GM12878 (cell line): ENCODE results near the gene LOX. TPM values are rescaled to one million over a fixed set of nuclear protein-coding genes. Genes with fewer than 3 reads are reported as not detected.

Source experiments
- ATAC-seq: fragments of 200-7000 bp; cut with Tn5 transposase; 3 replicates; pipeline ENCODE4 v1.9.1; 2020; ENCODE audit warnings: mild to moderate bottlenecking, moderate library complexity
- BruUV-seq: library from RNA; stranded (reverse); fragments of 400-500 nt; replicated peaks from 2 replicates; lab custom pipeline; 2021; lab: Mats Ljungman, UMichigan
- CTCF ChIA-PET: fragments of 300-600 bp; sonication (Branson Sonifier 250); formaldehyde crosslinking; extraction: SDS; loops from one replicate; lab custom pipeline; 2021; ENCODE audit warnings: inconsistent platforms; lab: Yijun Ruan, JAX
- POLR2A ChIA-PET: fragments of 350-600 bp; formaldehyde crosslinking; extraction: SDS; loops from one replicate; lab custom pipeline; 2021; ENCODE audit warnings: inconsistent platforms; lab: Charles Lee
- RAD21 ChIA-PET: fragments of 300-600 bp; sonication (Branson Sonifier 250); formaldehyde crosslinking; loops from one replicate; lab custom pipeline; 2023; ENCODE audit warnings: antibody characterized with exemption; ENCODE audit not compliant: unreplicated experiment; lab: Charles Lee
- SMC1A ChIA-PET: fragments of 300-600 bp; sonication (Branson Sonifier 250); formaldehyde crosslinking; loops from one replicate; lab custom pipeline; 2023; ENCODE audit not compliant: unreplicated experiment, uncharacterized antibody; lab: Charles Lee
- DNase-seq: peaks from one replicate; pipeline ENCODE4 v3.0.0-alpha.2; 2011; ENCODE audit warnings: low read depth, low spot score
- FAIRE-seq: peaks from 3 replicates; lab custom pipeline; 2011; peaks lifted over from hg19 to GRCh38; lab: Jason Lieb, UNC
- H2AFZ ChIP-seq: 2 replicates; pipeline ENCODE4 v1.6.0; 2011; ENCODE audit warnings: low read depth, low read length, control low read depth; ENCODE audit not compliant: control insufficient read depth
- H3K27ac ChIP-seq: 2 replicates; pipeline ENCODE4 v1.5.1; 2011; ENCODE audit warnings: control low read depth; ENCODE audit not compliant: control insufficient read depth, insufficient read depth
- H3K27me3 ChIP-seq, 2 experiments: replicated peaks in 1 of 2; 2 replicates each; pipeline versions ENCODE4 v1.6.0 to v1.6.1; 2011; ENCODE audit warnings: low read length in 1 of 2; ENCODE audit not compliant: control insufficient read depth in 2 of 2, insufficient read depth in 2 of 2
- H3K36me3 ChIP-seq, 2 experiments: 2 replicates each; pipeline ENCODE4 v1.5.1; 2011; ENCODE audit warnings: low read length in 1 of 2; ENCODE audit not compliant: control insufficient read depth in 2 of 2, insufficient read depth in 2 of 2
- H3K4me1 ChIP-seq: 2 replicates; pipeline ENCODE4 v1.6.1; 2011; ENCODE audit warnings: mild to moderate bottlenecking, low read length, moderate library complexity, mixed read lengths; ENCODE audit not compliant: control insufficient read depth, insufficient read depth
- H3K4me2 ChIP-seq: 2 replicates; pipeline ENCODE4 v1.6.0; 2011; ENCODE audit warnings: control low read depth; ENCODE audit not compliant: control insufficient read depth, insufficient read depth
- H3K4me3 ChIP-seq: fragments of 200-600 bp; sonication (generic); 2 replicates; pipeline ENCODE4 v1.5.1; 2016
- H3K79me2 ChIP-seq: 2 replicates; pipeline ENCODE4 v1.6.0; 2011; ENCODE audit warnings: low read length; ENCODE audit not compliant: control insufficient read depth, insufficient read depth
- H3K9ac ChIP-seq: 2 replicates; pipeline ENCODE4 v1.8.0; 2011; ENCODE audit warnings: low read length, control low read depth, mixed read lengths; ENCODE audit not compliant: control insufficient read depth, insufficient read depth
- H3K9me3 ChIP-seq: replicated peaks from 3 replicates; pipeline ENCODE4 v1.5.1; 2011; ENCODE audit warnings: mild to moderate bottlenecking, low read length; ENCODE audit not compliant: control insufficient read depth, insufficient read depth
- H4K20me1 ChIP-seq: 2 replicates; pipeline ENCODE4 v1.6.0; 2011; ENCODE audit not compliant: control insufficient read depth, insufficient read depth
- ATF2 ChIP-seq: IDR thresholded peaks from 2 replicates; pipeline ENCODE4 v1.6.1; 2012; ENCODE audit warnings: low read length, inconsistent platforms
- BRCA1 ChIP-seq: IDR thresholded peaks from 2 replicates; pipeline ENCODE4 v1.6.1; 2011; ENCODE audit warnings: low read depth, low read length, improper control_type of control experiment
- NFXL1 ChIP-seq: fragments of 450-650 bp; IDR thresholded peaks from 2 replicates; pipeline ENCODE4 v1.6.1; 2017; ENCODE audit warnings: antibody characterized with exemption, mild to moderate bottlenecking, borderline replicate concordance
- NKRF ChIP-seq: fragments of 450-650 bp; conservative IDR thresholded peaks from 2 replicates; pipeline ENCODE4 v1.6.1; 2017; ENCODE audit warnings: mild to moderate bottlenecking, moderate library complexity
- RELB ChIP-seq: fragments of 450-650 bp; IDR thresholded peaks from 2 replicates; pipeline ENCODE4 v1.6.1; 2017; ENCODE audit warnings: low read depth, mild to moderate bottlenecking, moderate library complexity
- RUNX3 ChIP-seq: IDR thresholded peaks from 2 replicates; pipeline ENCODE4 v1.6.1; 2012; ENCODE audit warnings: low read length, inconsistent platforms
- SMC3 ChIP-seq: IDR thresholded peaks from 2 replicates; pipeline ENCODE4 v1.6.1; 2011; ENCODE audit warnings: low read length, improper control_type of control experiment, borderline replicate concordance
- WGBS: methylation state at CpG from one replicate; pipeline ENCODE4 v1.1.6; 2016; ENCODE audit warnings: low lambda C conversion rate; ENCODE audit not compliant: insufficient replicate concordance, insufficient coverage; ENCODE audit errors: missing lambda C conversion rate; 5-methylcytosine and 5-hydroxymethylcytosine counted together
- in situ Hi-C: fragments of 300-500 bp; cut with MboI; formaldehyde crosslinking; loops from 9 replicates; pipeline ENCODE4 v1.14.3; 2018; ENCODE audit warnings: mixed read lengths
- intact Hi-C: fragments of 100-400 bp; cut with micrococcal nuclease; formaldehyde crosslinking; loops from one replicate; pipeline ENCODE4 v1.14.2; 2022; ENCODE audit not compliant: unreplicated experiment
- polyA plus RNA-seq, 11 experiments: library from polyadenylated mRNA; depleted of rRNA in 4 of 11; unstranded in 6 of 11; stranded (reverse) in 5 of 11; fragments of >200 nt; fragmentation: Nextera tagmentation in 4 of 11; fragmentation: Illumina TruSeq in 1 of 11; extraction: Ambion mirVana in 4 of 11; extraction: Trizol in 1 of 11; gene quantifications; 1 replicate in 1 of 11; 2 replicates in 10 of 11; pipeline versions ENCODE4 v1.2.1 to v1.2.3, GENCODE V29; 2011 to 2016; ENCODE audit warnings: inconsistent platforms in 2 of 11, missing spikeins in 2 of 11, low read depth in 1 of 11
- total RNA-seq, 4 experiments: library from RNA; depleted of rRNA in 3 of 4; stranded (reverse); fragments of >200 nt in 3 of 4; fragmentation: Illumina TruSeq in 1 of 4; extraction: Trizol in 1 of 4; gene quantifications; 2 replicates each; pipeline versions ENCODE4 v1.2.1 to v1.2.3, GENCODE V29; 2013 to 2021
- TF ChIP-seq, protein P1 (sequence below): fragments of 450-650 bp; IDR thresholded peaks from 2 replicates; pipeline ENCODE4 v1.6.1; 2017; ENCODE audit warnings: mild to moderate bottlenecking, moderate library complexity

The LOX gene
- total and polyA plus RNA-seq, 10 of the 15 experiments (the other 5 are each of a cell fraction or from before 2014, with no cell fraction given): 0.03 to 0.69 (median 0.07) TPM; not detected in 1

DNA sequence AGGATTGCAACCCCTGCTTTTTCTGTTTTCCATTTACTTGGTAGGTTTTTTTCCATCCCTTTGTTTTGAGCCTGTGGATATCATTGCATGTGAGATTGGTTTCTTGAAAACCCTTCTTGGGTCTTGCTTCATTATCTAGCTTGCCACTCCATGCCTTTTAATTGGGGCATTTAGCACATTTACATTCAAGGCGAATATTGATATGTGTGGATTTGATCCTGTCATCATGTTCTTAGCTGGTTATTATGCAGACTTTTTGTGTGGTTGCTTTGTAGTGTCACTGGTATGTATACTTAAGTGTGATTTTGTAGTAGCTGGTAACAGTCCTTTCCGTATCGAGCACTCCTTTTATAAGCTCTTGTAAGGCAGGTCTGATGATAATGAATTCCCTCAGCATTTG is 26.5 kb downstream of the LOX start:
- RAD21 ChIA-PET: no interaction called here
- no TSS peak for BruUV-seq
- 95% methylated on average over 3 of the region's 3 CpGs for WGBS

More for the DNA sequence above, 26.5 kb downstream of the LOX start:
- H3K4me2 ChIP-seq: no peak overlapping the region
- no peaks in the 10 kb centered on the region for H3K79me2 ChIP-seq
- ChIA-PET POLR2A (no interaction called here), SMC1A (interaction anchor here (1.6 to 1.8 kb wide), 2 partner anchors 9 to 13 kb away, joined by 3 to 5 read pairs; no protein-coding TSS in a partner anchor), CTCF (interaction anchor here (0.9 kb wide), 1 partner anchor 10 kb away, joined by 3 read pairs; no protein-coding TSS in a partner anchor)
- FAIRE-seq (no peak), DNase-seq (no peak), ATAC-seq (no peak)
- no peaks in the 10 kb centered on the region for H3K9me3 ChIP-seq
- H2AFZ ChIP-seq: no peak overlapping the region
- no peak overlapping the region for H3K9ac ChIP-seq
- no peaks in the 10 kb centered on the region for H3K27me3 ChIP-seq
- H3K36me3 ChIP-seq: no peaks in the 10 kb centered on the region
- no peak overlapping the region for H3K4me3 ChIP-seq
- H3K4me1 ChIP-seq: no peaks in the 10 kb centered on the region
- no peak for TF ChIP-seq NKRF
- TF ChIP-seq BRCA1: no peak
- TF ChIP-seq NFXL1: no peak
- no peak for TF ChIP-seq RUNX3
- no peak for TF ChIP-seq ATF2
- no peak for TF ChIP-seq RELB
- TF ChIP-seq, protein P1, sequence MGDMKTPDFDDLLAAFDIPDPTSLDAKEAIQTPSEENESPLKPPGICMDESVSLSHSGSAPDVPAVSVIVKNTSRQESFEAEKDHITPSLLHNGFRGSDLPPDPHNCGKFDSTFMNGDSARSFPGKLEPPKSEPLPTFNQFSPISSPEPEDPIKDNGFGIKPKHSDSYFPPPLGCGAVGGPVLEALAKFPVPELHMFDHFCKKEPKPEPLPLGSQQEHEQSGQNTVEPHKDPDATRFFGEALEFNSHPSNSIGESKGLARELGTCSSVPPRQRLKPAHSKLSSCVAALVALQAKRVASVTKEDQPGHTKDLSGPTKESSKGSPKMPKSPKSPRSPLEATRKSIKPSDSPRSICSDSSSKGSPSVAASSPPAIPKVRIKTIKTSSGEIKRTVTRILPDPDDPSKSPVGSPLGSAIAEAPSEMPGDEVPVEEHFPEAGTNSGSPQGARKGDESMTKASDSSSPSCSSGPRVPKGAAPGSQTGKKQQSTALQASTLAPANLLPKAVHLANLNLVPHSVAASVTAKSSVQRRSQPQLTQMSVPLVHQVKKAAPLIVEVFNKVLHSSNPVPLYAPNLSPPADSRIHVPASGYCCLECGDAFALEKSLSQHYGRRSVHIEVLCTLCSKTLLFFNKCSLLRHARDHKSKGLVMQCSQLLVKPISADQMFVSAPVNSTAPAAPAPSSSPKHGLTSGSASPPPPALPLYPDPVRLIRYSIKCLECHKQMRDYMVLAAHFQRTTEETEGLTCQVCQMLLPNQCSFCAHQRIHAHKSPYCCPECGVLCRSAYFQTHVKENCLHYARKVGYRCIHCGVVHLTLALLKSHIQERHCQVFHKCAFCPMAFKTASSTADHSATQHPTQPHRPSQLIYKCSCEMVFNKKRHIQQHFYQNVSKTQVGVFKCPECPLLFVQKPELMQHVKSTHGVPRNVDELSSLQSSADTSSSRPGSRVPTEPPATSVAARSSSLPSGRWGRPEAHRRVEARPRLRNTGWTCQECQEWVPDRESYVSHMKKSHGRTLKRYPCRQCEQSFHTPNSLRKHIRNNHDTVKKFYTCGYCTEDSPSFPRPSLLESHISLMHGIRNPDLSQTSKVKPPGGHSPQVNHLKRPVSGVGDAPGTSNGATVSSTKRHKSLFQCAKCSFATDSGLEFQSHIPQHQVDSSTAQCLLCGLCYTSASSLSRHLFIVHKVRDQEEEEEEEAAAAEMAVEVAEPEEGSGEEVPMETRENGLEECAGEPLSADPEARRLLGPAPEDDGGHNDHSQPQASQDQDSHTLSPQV: no peak
- TF ChIP-seq SMC3: no peak
- intact Hi-C loops (no loop called here), in situ Hi-C loops (no loop called here)
- no peak overlapping the region for H3K27ac ChIP-seq
- H4K20me1 ChIP-seq: no peaks in the 10 kb centered on the region
